Retinal pigment epithelial cell (primary cell): Measurements from ENCODE around the gene PIK3C2G.
A peak's percentile ranks its signal among the peaks of the same experiment; 100 is the strongest.
"Not testable (repeated sequence)": the region's sequence is repeated elsewhere in the genome, so short reads cannot be mapped to it uniquely, and the experiment has no call there.

ENCODE experiments used
- DNase-seq: peaks from one replicate; pipeline ENCODE4 v3.0.0-alpha.2; 2010; ENCODE audit warnings: low read depth
- H3K4me3 ChIP-seq: 2 replicates; pipeline ENCODE4 v1.5.1; 2011; ENCODE audit warnings: mild to moderate bottlenecking, low read length, control low read depth, moderate library complexity
- TF ChIP-seq, protein P1 (sequence below): conservative IDR thresholded peaks from 2 replicates; pipeline ENCODE4 v1.5.1; 2011; ENCODE audit warnings: low read depth, low read length, control low read depth, inconsistent platforms

PIK3C2G gene

DNA sequence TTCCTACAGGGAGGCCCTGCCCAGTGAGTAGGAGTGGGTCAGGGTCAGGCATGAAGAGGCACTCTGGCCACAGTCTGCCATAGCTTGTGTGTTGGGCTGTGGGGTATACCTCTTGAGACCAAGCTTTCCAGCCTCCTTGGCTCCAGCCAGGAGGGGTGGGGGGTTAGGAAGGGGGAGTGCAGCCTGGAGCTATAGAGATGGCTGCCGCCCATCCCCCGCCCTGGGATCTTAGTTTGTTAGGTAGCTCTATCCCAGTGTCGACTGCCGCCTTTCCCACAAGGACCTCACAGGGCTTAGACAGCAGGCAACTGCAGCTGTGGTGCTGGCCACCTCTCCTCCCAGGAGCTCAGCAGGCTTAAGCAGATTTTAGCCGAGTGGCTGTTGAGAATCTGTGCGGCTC is 260.1 kb downstream of the PIK3C2G start:
- no peak for DNase-seq
- no peak overlapping the region for H3K4me3 ChIP-seq
- TF ChIP-seq, protein P1, sequence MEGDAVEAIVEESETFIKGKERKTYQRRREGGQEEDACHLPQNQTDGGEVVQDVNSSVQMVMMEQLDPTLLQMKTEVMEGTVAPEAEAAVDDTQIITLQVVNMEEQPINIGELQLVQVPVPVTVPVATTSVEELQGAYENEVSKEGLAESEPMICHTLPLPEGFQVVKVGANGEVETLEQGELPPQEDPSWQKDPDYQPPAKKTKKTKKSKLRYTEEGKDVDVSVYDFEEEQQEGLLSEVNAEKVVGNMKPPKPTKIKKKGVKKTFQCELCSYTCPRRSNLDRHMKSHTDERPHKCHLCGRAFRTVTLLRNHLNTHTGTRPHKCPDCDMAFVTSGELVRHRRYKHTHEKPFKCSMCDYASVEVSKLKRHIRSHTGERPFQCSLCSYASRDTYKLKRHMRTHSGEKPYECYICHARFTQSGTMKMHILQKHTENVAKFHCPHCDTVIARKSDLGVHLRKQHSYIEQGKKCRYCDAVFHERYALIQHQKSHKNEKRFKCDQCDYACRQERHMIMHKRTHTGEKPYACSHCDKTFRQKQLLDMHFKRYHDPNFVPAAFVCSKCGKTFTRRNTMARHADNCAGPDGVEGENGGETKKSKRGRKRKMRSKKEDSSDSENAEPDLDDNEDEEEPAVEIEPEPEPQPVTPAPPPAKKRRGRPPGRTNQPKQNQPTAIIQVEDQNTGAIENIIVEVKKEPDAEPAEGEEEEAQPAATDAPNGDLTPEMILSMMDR, result no peak

DNA sequence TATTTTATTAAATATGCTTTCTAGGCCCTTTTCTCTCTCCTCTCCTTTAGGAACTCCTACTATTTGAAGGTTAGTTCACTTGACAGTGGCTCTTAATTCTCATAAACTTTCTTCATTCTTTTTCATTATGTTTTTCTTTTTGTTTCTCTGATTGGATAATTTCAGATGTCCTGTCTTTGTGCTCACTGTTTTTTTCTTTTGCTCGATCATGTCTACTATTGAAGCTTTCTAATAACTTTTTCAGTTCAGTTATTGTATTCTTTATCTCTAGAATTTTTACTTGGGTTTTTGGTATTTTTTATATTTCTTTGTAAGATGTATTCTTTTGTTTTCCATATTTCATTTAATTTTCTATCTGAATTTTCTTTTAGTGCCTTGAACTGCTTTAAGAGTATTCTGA is 261.5 kb downstream of the PIK3C2G start:
- TF ChIP-seq, protein P1, result no peak
- no peak for DNase-seq
- no peak overlapping the region for H3K4me3 ChIP-seq

DNA sequence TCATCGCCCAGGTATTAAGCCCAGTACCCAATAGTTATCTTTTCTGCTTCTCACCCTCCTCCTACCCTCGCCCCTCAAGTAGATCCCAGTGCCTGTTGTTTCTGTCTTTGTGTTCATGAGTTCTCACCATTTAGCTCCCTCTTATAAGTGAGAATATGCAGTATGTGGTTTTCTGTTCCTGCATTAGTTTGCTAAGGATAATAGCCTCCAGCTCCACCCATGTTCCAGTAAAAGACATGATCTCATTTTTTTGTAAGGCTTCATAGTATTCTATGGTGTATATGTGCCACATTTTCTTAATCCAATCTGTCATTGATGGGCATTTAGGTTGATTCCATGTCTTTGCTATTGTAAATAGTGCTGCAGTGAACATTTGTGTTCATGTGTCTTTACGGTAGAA is 281.2 kb downstream of the PIK3C2G start:
- not testable (repeated sequence) for DNase-seq, H3K4me3 ChIP-seq

DNA sequence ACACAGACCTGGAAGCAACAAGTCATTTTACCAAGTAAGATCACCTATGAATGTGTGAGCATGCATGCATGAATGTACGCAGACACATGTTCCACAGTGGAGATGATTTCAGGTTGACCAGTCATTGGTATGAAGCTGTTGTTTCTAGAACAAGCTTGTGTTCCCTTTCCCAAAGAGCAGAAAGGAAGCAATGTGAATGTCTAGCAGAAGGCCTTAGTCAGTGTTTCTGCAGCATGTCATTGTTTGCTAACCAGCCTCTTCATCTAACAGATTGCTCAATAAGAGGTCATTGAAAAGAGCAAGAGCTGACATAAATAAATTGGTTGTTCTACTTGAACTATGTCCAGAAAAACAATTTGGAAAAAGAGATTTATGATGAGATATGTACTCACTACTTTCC is 285.1 kb downstream of the PIK3C2G start:
- no peak for DNase-seq
- TF ChIP-seq, protein P1, result no peak

DNA sequence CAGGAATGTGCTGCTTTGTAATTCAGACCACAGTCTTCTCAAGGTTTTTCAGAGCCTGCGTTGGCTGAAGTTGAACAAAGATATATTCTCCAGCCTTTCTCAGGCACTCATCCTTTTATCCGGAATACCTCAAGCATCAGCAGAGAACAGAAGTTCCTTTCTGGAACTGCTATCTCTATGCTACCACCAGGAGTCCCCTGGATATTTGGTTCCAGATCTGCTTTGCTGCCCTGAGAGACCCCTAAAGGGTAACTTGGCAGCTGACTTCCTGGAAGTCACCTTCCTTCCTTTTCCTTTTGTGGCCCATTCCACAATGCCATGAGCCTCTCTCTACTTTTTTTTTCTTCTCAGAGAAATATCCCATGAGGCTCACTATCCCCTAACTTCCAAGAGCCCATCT is 288.3 kb downstream of the PIK3C2G start:
- no peak for DNase-seq
- TF ChIP-seq, protein P1, result peak; percentile 25
- no peak overlapping the region for H3K4me3 ChIP-seq

More for the DNA sequence above, 285.1 kb downstream of the PIK3C2G start:
- no peak overlapping the region for H3K4me3 ChIP-seq

DNA sequence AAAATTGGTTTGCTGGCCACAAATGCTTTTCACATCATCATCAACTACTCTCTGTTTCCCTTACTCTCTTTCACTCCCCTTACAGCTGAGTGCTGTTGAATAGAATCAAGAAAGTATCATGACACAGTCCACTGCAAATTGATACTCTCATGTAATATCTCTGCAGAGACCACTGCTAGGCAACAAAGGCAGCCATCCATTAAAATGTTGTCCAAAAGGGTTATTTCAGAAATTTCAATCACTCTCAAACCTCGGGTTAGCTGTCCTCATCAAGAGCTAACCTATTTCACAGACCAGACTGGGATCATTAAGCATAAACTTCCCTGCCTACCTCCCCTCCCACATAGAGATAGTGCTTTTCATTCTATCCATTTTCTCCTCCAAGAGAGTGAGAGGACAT is 289.8 kb downstream of the PIK3C2G start:
- TF ChIP-seq, protein P1, result no peak
- no peak overlapping the region for H3K4me3 ChIP-seq
- no peak for DNase-seq

DNA sequence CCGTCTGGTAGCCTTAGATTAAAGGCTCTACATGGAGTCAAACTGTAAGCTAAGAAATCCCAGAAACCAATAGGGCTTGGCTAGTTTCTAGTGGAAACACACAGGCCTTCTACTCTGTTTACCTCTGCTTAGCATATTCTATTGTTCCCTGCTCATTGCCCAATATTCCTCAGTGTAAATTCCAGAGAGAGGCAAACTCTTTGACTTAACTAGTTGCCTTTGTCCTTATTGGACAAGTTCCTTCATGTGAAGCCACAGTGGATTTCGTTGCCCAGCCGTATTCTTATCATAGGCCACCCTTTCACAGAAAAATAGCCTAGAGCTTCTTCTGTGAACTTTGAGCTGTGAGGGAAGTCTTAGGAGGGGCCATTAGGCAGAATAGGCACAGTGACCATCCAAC is 290.4 kb downstream of the PIK3C2G start:
- TF ChIP-seq, protein P1, result no peak
- no peak for DNase-seq
- H3K4me3 ChIP-seq, result no peak overlapping the region

DNA sequence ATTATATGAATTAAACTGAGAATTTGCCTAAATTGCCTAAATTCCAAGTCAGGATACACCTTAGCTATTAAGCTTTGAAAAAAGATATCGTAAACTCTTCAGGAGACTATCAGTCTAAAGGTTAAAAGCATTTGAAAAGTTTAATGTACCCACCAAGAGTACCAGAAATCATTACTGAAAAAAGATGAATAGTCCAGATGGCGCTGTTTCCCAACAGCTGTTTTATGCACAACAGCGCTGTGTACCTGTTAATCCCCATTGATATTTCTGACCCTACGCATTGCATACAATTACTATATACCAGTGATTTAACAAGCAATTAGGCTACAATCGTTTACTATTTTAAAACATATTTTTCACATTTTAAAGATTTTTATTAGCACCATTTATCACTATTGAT is 291.5 kb downstream of the PIK3C2G start:
- no peak overlapping the region for H3K4me3 ChIP-seq
- TF ChIP-seq, protein P1, result peak; percentile 30

More for the DNA sequence above, 291.5 kb downstream of the PIK3C2G start:
- no peak for DNase-seq
